Gastroesophageal sphincter (tissue), 3 donors: ENCODE measurements around the gene ABRACL.

Experiments
- CTCF ChIP-seq, 4 experiments: fragments of 200-600 bp in 2 of 4; fragments of 450-650 bp in 2 of 4; sonication (generic) in 1 of 4; IDR thresholded peaks; one replicate each; pipeline ENCODE4 v1.5.1; 2017 to 2019; ENCODE audit warnings: antibody characterized with exemption in 4 of 4, mild to moderate bottlenecking in 2 of 4, moderate library complexity in 2 of 4
- EP300 ChIP-seq: sonication (generic); formaldehyde crosslinking; IDR thresholded peaks from one replicate; pipeline ENCODE4 v1.6.1; 2017; ENCODE audit warnings: antibody characterized with exemption, mild to moderate bottlenecking
- POLR2A ChIP-seq, 2 donors: fragments of 450-650 bp; IDR thresholded peaks; one replicate each; pipeline ENCODE4 v1.6.1; 2017; ENCODE audit warnings: antibody characterized with exemption in 2 of 2, mild to moderate bottlenecking in 2 of 2, moderate library complexity in 1 of 2

- TF ChIP-seq CTCF (IDR thresholded peaks at IDR 0.05) (no peak), POLR2A (IDR thresholded peaks at IDR 0.05) (no peak), EP300 (no peak)
These were observed 20.4 kb upstream of the ABRACL start for GRCh38 chr6:139008117-139008516.
